H9 (cell line): ENCODE data around the gene METTL16. TPM values are rescaled to one million over a fixed set of nuclear protein-coding genes. Genes with fewer than 3 reads are reported as not detected.

Experiments used
- DNase-seq: peaks from one replicate; pipeline ENCODE4 v3.0.0-alpha.2; 2017
- H2AFZ ChIP-seq: one replicate; pipeline ENCODE4 v1.6.1; 2013; ENCODE audit warnings: mild to moderate bottlenecking, low read length, control low read depth, moderate library complexity
- H2AK5ac ChIP-seq: 2 replicates; pipeline ENCODE4 v1.6.1; 2013; ENCODE audit warnings: low read length, control low read depth, mixed read lengths; ENCODE audit not compliant: insufficient read length
- H2BK120ac ChIP-seq: one replicate; pipeline ENCODE4 v1.6.1; 2013; ENCODE audit warnings: low read depth, mild to moderate bottlenecking, low read length, control low read depth, inconsistent platforms; ENCODE audit not compliant: poor library complexity, severe bottlenecking
- H2BK12ac ChIP-seq: 2 replicates; pipeline ENCODE4 v1.6.1; 2013; ENCODE audit warnings: low read length, control low read depth, mixed read lengths, low read depth; ENCODE audit not compliant: insufficient read length
- H2BK15ac ChIP-seq: 2 replicates; pipeline ENCODE4 v1.6.1; 2013; ENCODE audit warnings: low read depth, low read length, control low read depth
- H2BK20ac ChIP-seq: one replicate; pipeline ENCODE4 v1.6.1; 2013; ENCODE audit warnings: low read depth, mild to moderate bottlenecking, low read length, control low read depth, inconsistent platforms; ENCODE audit not compliant: poor library complexity, severe bottlenecking
- H2BK5ac ChIP-seq: 2 replicates; pipeline ENCODE4 v1.6.1; 2013; ENCODE audit warnings: low read length, control low read depth, mixed read lengths; ENCODE audit not compliant: insufficient read length
- H3K14ac ChIP-seq: 2 replicates; pipeline ENCODE4 v1.6.1; 2013; ENCODE audit warnings: low read length, control low read depth; ENCODE audit not compliant: insufficient read depth
- H3K18ac ChIP-seq: 2 replicates; pipeline ENCODE4 v1.6.1; 2013; ENCODE audit warnings: low read depth, mild to moderate bottlenecking, mixed read lengths, low read length, control low read depth; ENCODE audit not compliant: insufficient read length
- H3K23ac ChIP-seq: 2 replicates; pipeline ENCODE4 v1.6.1; 2013; ENCODE audit warnings: low read length, control low read depth, mixed read lengths, low read depth; ENCODE audit not compliant: insufficient read length
- H3K23me2 ChIP-seq: 2 replicates; pipeline ENCODE4 v1.6.1; 2013; ENCODE audit warnings: low read depth, mild to moderate bottlenecking, mixed read lengths, low read length, control low read depth; ENCODE audit not compliant: insufficient read length, poor library complexity, severe bottlenecking
- H3K27ac ChIP-seq: 2 replicates; pipeline ENCODE4 v1.5.1; 2013; ENCODE audit warnings: low read length, control low read depth, mixed read lengths, low read depth; ENCODE audit not compliant: insufficient read length
- H3K27me3 ChIP-seq: 2 replicates; pipeline ENCODE4 v1.6.1; 2013; ENCODE audit warnings: low read length, control low read depth, inconsistent platforms; ENCODE audit not compliant: insufficient read depth
- H3K4ac ChIP-seq: 2 replicates; pipeline ENCODE4 v1.6.1; 2013; ENCODE audit warnings: low read depth, mild to moderate bottlenecking, control low read depth, inconsistent platforms, low read length, moderate library complexity
- H3K4me1 ChIP-seq: 2 replicates; pipeline ENCODE4 v1.6.1; 2013; ENCODE audit warnings: low read length, control low read depth, inconsistent platforms; ENCODE audit not compliant: insufficient read depth
- H3K4me2 ChIP-seq: 2 replicates; pipeline ENCODE4 v1.6.1; 2013; ENCODE audit warnings: low read length, control low read depth, mixed read lengths; ENCODE audit not compliant: insufficient read length, insufficient read depth
- H3K56ac ChIP-seq: 2 replicates; pipeline ENCODE4 v1.6.1; 2013; ENCODE audit warnings: low read depth, mild to moderate bottlenecking, mixed read lengths, low read length, control low read depth; ENCODE audit not compliant: insufficient read length
- H3K79me1 ChIP-seq: 2 replicates; pipeline ENCODE4 v1.6.1; 2013; ENCODE audit warnings: low read depth, mild to moderate bottlenecking, moderate library complexity, low read length, control low read depth, inconsistent platforms; ENCODE audit not compliant: insufficient read depth, poor library complexity, severe bottlenecking
- H3K79me2 ChIP-seq: 2 replicates; pipeline ENCODE4 v1.6.1; 2013; ENCODE audit warnings: low read length, control low read depth, inconsistent platforms; ENCODE audit not compliant: insufficient read depth
- H3K9ac ChIP-seq: 2 replicates; pipeline ENCODE4 v1.6.1; 2013; ENCODE audit warnings: low read length, control low read depth, mixed read lengths; ENCODE audit not compliant: insufficient read length; ENCODE audit errors: extremely low read depth
- H3K9me3 ChIP-seq: one replicate; pipeline ENCODE4 v1.6.1; 2013; ENCODE audit warnings: low read depth, low read length, inconsistent platforms; ENCODE audit not compliant: control insufficient read depth
- H3T11ph ChIP-seq: one replicate; pipeline ENCODE4 v1.6.1; 2013; ENCODE audit warnings: mild to moderate bottlenecking, low read length, control low read depth, inconsistent platforms
- H4K20me1 ChIP-seq: one replicate; pipeline ENCODE4 v1.6.1; 2013; ENCODE audit not compliant: control insufficient read depth, insufficient read length, insufficient read depth
- H4K5ac ChIP-seq: 2 replicates; pipeline ENCODE4 v1.6.1; 2013; ENCODE audit warnings: low read depth, mild to moderate bottlenecking, mixed read lengths, low read length, control low read depth; ENCODE audit not compliant: insufficient read length
- H4K8ac ChIP-seq: replicated peaks from 2 replicates; pipeline ENCODE4 v1.6.1; 2013; ENCODE audit warnings: low read length, control low read depth, mixed read lengths, low read depth; ENCODE audit not compliant: insufficient read length
- H4K91ac ChIP-seq: 2 replicates; pipeline ENCODE4 v1.6.1; 2013; ENCODE audit warnings: low read depth, mild to moderate bottlenecking, moderate library complexity, mixed read lengths, low read length, control low read depth; ENCODE audit not compliant: insufficient read length
- H3K27ac Mint-ChIP-seq, 3 experiments: 2 replicates in 2 of 3; 3 replicates in 1 of 3; pipeline ENCODE4 v1.8.0; 2020 to 2021; ENCODE audit warnings: mixed read lengths in 3 of 3, mild to moderate bottlenecking in 1 of 3, moderate library complexity in 1 of 3
- H3K27me3 Mint-ChIP-seq: 2 replicates; pipeline ENCODE4 v1.8.0; 2021; ENCODE audit warnings: low read depth, mild to moderate bottlenecking, moderate library complexity, mixed read lengths
- H3K36me3 Mint-ChIP-seq, 3 experiments: 2 replicates in 2 of 3; 3 replicates in 1 of 3; pipeline ENCODE4 v1.8.0; 2020 to 2021; ENCODE audit warnings: low read depth in 3 of 3, mixed read lengths in 3 of 3; ENCODE audit not compliant: insufficient read depth in 1 of 3
- H3K4me1 Mint-ChIP-seq, 2 experiments: 2 replicates each; pipeline ENCODE4 v1.8.0; 2020; ENCODE audit warnings: mixed read lengths in 2 of 2
- H3K4me3 Mint-ChIP-seq, 2 experiments: 2 replicates in 1 of 2; 3 replicates in 1 of 2; pipeline ENCODE4 v1.8.0; 2020 to 2021; ENCODE audit warnings: mild to moderate bottlenecking in 2 of 2, mixed read lengths in 2 of 2, moderate library complexity in 1 of 2
- H3K9me3 Mint-ChIP-seq, 2 experiments: 2 replicates in 1 of 2; 3 replicates in 1 of 2; pipeline ENCODE4 v1.8.0; 2020; ENCODE audit warnings: mild to moderate bottlenecking in 2 of 2, mixed read lengths in 2 of 2, moderate library complexity in 1 of 2
- CTCF ChIP-seq: fragments of 200-600 bp; sonication (generic); conservative IDR thresholded peaks from 3 replicates; pipeline ENCODE4 v1.8.0; 2021; ENCODE audit warnings: antibody characterized with exemption, mild to moderate bottlenecking
- WGBS: extraction: QIAGEN DNeasy Blood & Tissue Kit; methylation state at CpG from one replicate; pipeline ENCODE4 v1.1.7; 2013; ENCODE audit warnings: missing lambda C conversion rate, low lambda C conversion rate, mixed read lengths; ENCODE audit not compliant: insufficient read length; ENCODE audit errors: extremely low coverage; 5-methylcytosine and 5-hydroxymethylcytosine counted together
- total RNA-seq: library from RNA; stranded (reverse); gene quantifications from 2 replicates; pipeline ENCODE4 v1.2.1, GENCODE V29; 2021

METTL16 gene
- total RNA-seq, 1 experiment from 2014 or later = 55.4 TPM

- Histone ChIP-seq H3K4me2 (no peak overlapping the region), H3T11ph (no peak overlapping the region), H2BK120ac (no peak overlapping the region), H4K20me1 (no peaks in the 10 kb centered on the region), H2BK20ac (no peak overlapping the region), H4K8ac (no peak overlapping the region), H2AK5ac (no peak overlapping the region), H2BK12ac (no peak overlapping the region), H3K14ac (no peak overlapping the region), H3K18ac (no peak overlapping the region), H3K79me1 (no peaks in the 10 kb centered on the region), H3K4ac (no peak overlapping the region), H3K4me1 (no peaks in the 10 kb centered on the region; the same call in 1 of the 2 replicates), H3K27ac (no peak overlapping the region), H3K79me2 (no peaks in the 10 kb centered on the region), H2BK5ac (no peak overlapping the region), H3K27me3 (no peaks in the 10 kb centered on the region), H3K9ac (no peak overlapping the region), H2BK15ac (no peak overlapping the region), H3K23ac (no peak overlapping the region), H3K23me2 (no peaks in the 10 kb centered on the region), H3K56ac (no peak overlapping the region), H4K5ac (no peak overlapping the region), H4K91ac (no peak overlapping the region), H3K9me3 (no peaks in the 10 kb centered on the region), H2AFZ (no peak overlapping the region)
- H3K9me3 Mint-ChIP-seq = no peaks in the 10 kb centered on the region
- H3K4me3 Mint-ChIP-seq = no peak overlapping the region
- H3K27ac Mint-ChIP-seq = peak overlapping the region in 1 of 3 experiments; percentile 25; a peak in 1 of 7 replicates
- H3K27me3 Mint-ChIP-seq = no peaks in the 10 kb centered on the region
- peaks cover 15 to 21% of the 10 kb centered on the region in 2 experiments for H3K4me1 Mint-ChIP-seq
- DNase-seq = no peak
- WGBS = no CpG with 5 or more reads among the region's 11 CpGs
- H3K36me3 Mint-ChIP-seq = peaks cover 2 to 24% (median 23%) of the 10 kb centered on the region in 3 experiments; a peak in 6 of 7 replicates
- no peak for TF ChIP-seq CTCF
Measured at GRCh38 chr17:2383628-2384167, 128.0 kb downstream of the METTL16 start.
